Esophagus muscularis mucosa (tissue), 4 donors: ENCODE measurements around the gene SENP3. TPM values are rescaled to one million over a fixed set of nuclear protein-coding genes. Genes with fewer than 3 reads are reported as not detected.

ENCODE experiments used
- DNase-seq: peaks from one replicate; pipeline ENCODE4 v3.0.0-alpha.2; 2017; ENCODE audit errors: extremely low spot score
- H3K27ac ChIP-seq, 4 donors: fragments of 200-600 bp; sonication (generic); replicated peaks in 1 of 4; 1 replicate in 3 of 4; 2 replicates in 1 of 4; pipeline ENCODE4 v1.5.1; 2016 to 2019; ENCODE audit warnings: mild to moderate bottlenecking in 1 of 4
- H3K27me3 ChIP-seq, 4 donors: fragments of 200-600 bp; sonication (generic); one replicate each; pipeline versions ENCODE4 v1.5.1 to v1.6.0; 2016 to 2019
- H3K36me3 ChIP-seq, 4 donors: fragments of 200-600 bp; sonication (generic); one replicate each; pipeline ENCODE4 v1.5.1; 2016 to 2019
- H3K4me1 ChIP-seq, 4 donors: fragments of 200-600 bp; sonication (generic); one replicate each; pipeline ENCODE4 v1.5.1; 2016 to 2019
- H3K4me3 ChIP-seq, 4 donors: fragments of 200-600 bp; sonication (generic); 1 replicate in 2 of 4; 2 replicates in 2 of 4; pipeline ENCODE4 v1.5.1; 2016 to 2019; ENCODE audit warnings: mild to moderate bottlenecking in 4 of 4, moderate library complexity in 1 of 4
- H3K9me3 ChIP-seq, 4 donors: fragments of 200-600 bp; sonication (generic); 1 replicate in 3 of 4; 2 replicates in 1 of 4; pipeline ENCODE4 v1.5.1; 2016 to 2019
- EP300 ChIP-seq: sonication (generic); formaldehyde crosslinking; IDR thresholded peaks from one replicate; pipeline ENCODE4 v1.6.1; 2017; ENCODE audit warnings: antibody characterized with exemption
- POLR2A ChIP-seq: fragments of 450-650 bp; IDR thresholded peaks from one replicate; pipeline ENCODE4 v1.6.1; 2017; ENCODE audit warnings: antibody characterized with exemption, moderate library complexity, mild to moderate bottlenecking, low read depth
- POLR2AphosphoS5 ChIP-seq, 2 donors: sonication (generic); formaldehyde crosslinking; IDR thresholded peaks; one replicate each; pipeline ENCODE4 v1.6.1; 2017; ENCODE audit warnings: antibody characterized with exemption in 2 of 2
- WGBS: methylation state at CpG from one replicate; pipeline ENCODE4 v1.1.5; 2018; 5-methylcytosine and 5-hydroxymethylcytosine counted together
- intact Hi-C: fragments of 100-400 bp; cut with DNase I; formaldehyde crosslinking; loops from one replicate; pipeline ENCODE4 v1.15.1; 2023
- total RNA-seq, 4 donors: library from RNA; depleted of rRNA; stranded (reverse); fragments of >200 nt; gene quantifications; one replicate each; pipeline versions ENCODE4 v1.1.0 to v1.2.1, GENCODE V29; 2016
- TF ChIP-seq, protein P1 (sequence below), 3 experiments: fragments of 200-600 bp in 2 of 3; fragments of 450-650 bp in 1 of 3; sonication (generic) in 2 of 3; IDR thresholded peaks; one replicate each; pipeline ENCODE4 v1.5.1; 2017 to 2019; ENCODE audit warnings: antibody characterized with exemption in 3 of 3, mild to moderate bottlenecking in 2 of 3, moderate library complexity in 1 of 3

Gene SENP3
- total RNA-seq, 4 donors from 2014 or later: 54.0 to 79.1 (median 72.4) TPM

DNA sequence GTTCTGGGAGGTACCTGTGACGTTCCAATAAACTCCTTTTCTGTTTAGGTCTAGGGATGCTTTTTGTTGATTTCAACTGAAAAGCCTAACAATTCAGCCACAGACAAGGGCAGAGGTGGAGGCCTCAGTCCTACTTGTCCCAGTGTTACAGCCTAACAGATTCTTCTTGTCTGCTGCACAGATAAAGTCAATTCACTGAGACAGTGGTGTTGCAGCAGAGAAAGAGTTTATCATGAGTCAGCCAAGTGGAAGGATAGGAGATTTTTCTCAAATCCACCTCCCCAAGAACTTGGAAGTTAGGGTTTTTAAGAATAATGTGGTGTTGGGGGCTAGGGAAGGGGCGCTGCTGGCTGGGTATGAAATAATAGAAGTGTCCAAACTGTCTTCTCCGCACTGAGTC is 23.7 kb upstream of the SENP3 start:
- WGBS: 63% methylated on average over 3 of the region's 3 CpGs
- Histone ChIP-seq H3K27ac (no peak overlapping the region), H3K4me1 (no peaks in the 10 kb centered on the region), H3K4me3 (no peak overlapping the region), H3K36me3 (no peaks in the 10 kb centered on the region), H3K27me3 (no peaks in the 10 kb centered on the region), H3K9me3 (peaks cover 0 to 10% (median 4%) of the 10 kb centered on the region in 4 donors)
- no peak for DNase-seq
- TF ChIP-seq POLR2AphosphoS5 (IDR thresholded peaks at IDR 0.05) (no peak), POLR2A (no peak), EP300 (no peak)
- TF ChIP-seq, protein P1, sequence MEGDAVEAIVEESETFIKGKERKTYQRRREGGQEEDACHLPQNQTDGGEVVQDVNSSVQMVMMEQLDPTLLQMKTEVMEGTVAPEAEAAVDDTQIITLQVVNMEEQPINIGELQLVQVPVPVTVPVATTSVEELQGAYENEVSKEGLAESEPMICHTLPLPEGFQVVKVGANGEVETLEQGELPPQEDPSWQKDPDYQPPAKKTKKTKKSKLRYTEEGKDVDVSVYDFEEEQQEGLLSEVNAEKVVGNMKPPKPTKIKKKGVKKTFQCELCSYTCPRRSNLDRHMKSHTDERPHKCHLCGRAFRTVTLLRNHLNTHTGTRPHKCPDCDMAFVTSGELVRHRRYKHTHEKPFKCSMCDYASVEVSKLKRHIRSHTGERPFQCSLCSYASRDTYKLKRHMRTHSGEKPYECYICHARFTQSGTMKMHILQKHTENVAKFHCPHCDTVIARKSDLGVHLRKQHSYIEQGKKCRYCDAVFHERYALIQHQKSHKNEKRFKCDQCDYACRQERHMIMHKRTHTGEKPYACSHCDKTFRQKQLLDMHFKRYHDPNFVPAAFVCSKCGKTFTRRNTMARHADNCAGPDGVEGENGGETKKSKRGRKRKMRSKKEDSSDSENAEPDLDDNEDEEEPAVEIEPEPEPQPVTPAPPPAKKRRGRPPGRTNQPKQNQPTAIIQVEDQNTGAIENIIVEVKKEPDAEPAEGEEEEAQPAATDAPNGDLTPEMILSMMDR (IDR thresholded peaks at IDR 0.05): no peak
- intact Hi-C loops: no loop called here

DNA sequence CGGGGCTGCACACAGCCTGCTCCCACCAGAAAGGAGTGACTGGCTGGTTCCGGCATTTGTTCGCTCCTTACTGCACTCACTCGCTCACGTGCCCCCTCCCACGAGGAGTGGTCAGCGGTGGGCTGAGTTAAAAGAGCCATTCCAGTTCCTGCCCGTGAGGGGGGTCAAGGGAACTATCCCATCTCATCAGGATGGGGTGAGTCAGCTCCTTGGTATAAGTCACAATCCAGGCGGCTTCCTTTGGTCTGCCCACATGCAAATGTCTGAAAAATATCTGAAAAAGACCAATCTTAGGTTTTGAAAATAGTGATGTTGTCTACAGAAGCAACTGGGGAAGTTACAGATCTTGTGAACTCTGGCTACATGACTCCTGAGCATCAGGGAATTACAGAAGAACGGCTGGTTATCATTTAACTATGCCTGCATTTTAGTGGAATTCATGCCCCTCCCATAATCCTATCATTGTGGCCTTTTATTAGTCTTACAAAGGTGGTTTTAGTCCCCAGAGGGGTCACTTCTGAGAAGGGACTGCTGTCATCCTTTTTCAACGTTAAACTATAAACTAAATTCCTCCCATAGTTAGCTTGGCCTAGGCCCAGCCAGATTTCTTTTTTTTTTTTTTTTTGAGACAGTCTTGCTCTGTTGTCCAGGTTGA is 22.7 kb upstream of the SENP3 start:
- 69% methylated on average over 9 of the region's 11 CpGs for WGBS
- no peak overlapping the region for H3K27ac ChIP-seq
- H3K9me3 ChIP-seq: peaks cover 0 to 10% (median 4%) of the 10 kb centered on the region in 4 donors
- no peak overlapping the region for H3K4me3 ChIP-seq
- no peak for DNase-seq
- H3K4me1 ChIP-seq: no peaks in the 10 kb centered on the region
- H3K36me3 ChIP-seq: no peaks in the 10 kb centered on the region
- TF ChIP-seq, protein P1 (IDR thresholded peaks at IDR 0.05): no peak
- no peak for TF ChIP-seq POLR2A
- TF ChIP-seq POLR2AphosphoS5 (IDR thresholded peaks at IDR 0.05): no peak
- no peak for TF ChIP-seq EP300
- intact Hi-C loops: no loop called here
- H3K27me3 ChIP-seq: no peaks in the 10 kb centered on the region

GRCh38 chr17:7541074-7541621 is 20.6 kb upstream of the SENP3 start:
- 92% methylated on average over 7 of the region's 9 CpGs for WGBS
- intact Hi-C loops: no loop called here
- peaks cover 0 to 10% (median 4%) of the 10 kb centered on the region in 4 donors for H3K9me3 ChIP-seq
- DNase-seq: no peak
- TF ChIP-seq, protein P1 (IDR thresholded peaks at IDR 0.05): no peak
- no peak for TF ChIP-seq POLR2AphosphoS5 (IDR thresholded peaks at IDR 0.05)
- no peak for TF ChIP-seq POLR2A
- TF ChIP-seq EP300: no peak
- no peaks in the 10 kb centered on the region for H3K27me3 ChIP-seq
- peaks cover 0 to 8% (median 5%) of the 10 kb centered on the region in 4 donors for H3K4me1 ChIP-seq
- H3K27ac ChIP-seq: no peak overlapping the region
- no peak overlapping the region for H3K4me3 ChIP-seq
- no peaks in the 10 kb centered on the region for H3K36me3 ChIP-seq

DNA sequence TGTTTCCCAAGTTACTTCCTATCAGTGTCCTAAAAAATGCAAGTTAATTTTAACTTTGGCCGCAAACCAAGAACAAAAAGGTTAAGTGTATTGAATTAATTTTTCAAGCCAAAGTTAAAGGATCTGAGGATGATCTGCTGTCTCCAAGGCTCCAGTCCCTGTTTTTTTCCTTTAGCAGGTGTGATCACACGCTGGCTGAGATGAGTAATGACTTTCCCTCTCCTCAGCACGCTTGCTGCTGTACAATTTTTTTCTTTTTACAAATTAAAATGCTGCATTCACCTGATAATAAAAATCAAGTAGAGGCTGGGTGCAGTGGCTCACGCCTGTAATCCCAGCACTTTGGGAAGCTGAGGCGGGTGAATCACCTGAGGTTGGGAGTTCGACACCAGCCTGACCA is 16.8 kb upstream of the SENP3 start:
- H3K9me3 ChIP-seq: no peaks in the 10 kb centered on the region
- TF ChIP-seq POLR2AphosphoS5 (IDR thresholded peaks at IDR 0.05) (no peak), EP300 (no peak), POLR2A (no peak)
- TF ChIP-seq, protein P1 (IDR thresholded peaks at IDR 0.05): no peak
- H3K27ac ChIP-seq: peak overlapping the region in 1 of 4 donors; percentile 1
- H3K4me1 ChIP-seq: peaks cover 20 to 28% (median 21%) of the 10 kb centered on the region in 4 donors
- no peak for DNase-seq
- 73% methylated on average over 6 of the region's 6 CpGs for WGBS
- H3K27me3 ChIP-seq: no peaks in the 10 kb centered on the region
- intact Hi-C loops: no loop called here
- no peaks in the 10 kb centered on the region for H3K36me3 ChIP-seq
- H3K4me3 ChIP-seq: no peak overlapping the region
